GM23338 (cell line): ENCODE results near the gene USP49. TPM values are rescaled to one million over a fixed set of nuclear protein-coding genes. Genes with fewer than 3 reads are reported as not detected.

ENCODE experiments used
- ATAC-seq: fragments of 200-7000 bp; cut with Tn5 transposase; 3 replicates; pipeline ENCODE4 v1.9.1; 2020
- DNase-seq: peaks from one replicate; pipeline ENCODE4 v3.0.0-alpha.2; 2015; ENCODE audit warnings: low spot score
- H2AFZ ChIP-seq: fragments of 200-600 bp; sonication (generic); 2 replicates; pipeline ENCODE4 v1.8.0; 2016; ENCODE audit warnings: antibody characterized with exemption, mild to moderate bottlenecking, moderate library complexity
- H3F3A ChIP-seq: fragments of 200-600 bp; sonication (generic); replicated peaks from 2 replicates; pipeline ENCODE4 v1.8.0; 2017; ENCODE audit warnings: antibody characterized with exemption, mixed run types, low read depth
- H3K27ac ChIP-seq: fragments of 200-600 bp; sonication (generic); 2 replicates; pipeline ENCODE4 v1.6.1; 2016; ENCODE audit warnings: low read depth
- H3K27me3 ChIP-seq: fragments of 200-600 bp; sonication (generic); 2 replicates; pipeline ENCODE4 v1.8.0; 2016; ENCODE audit warnings: mild to moderate bottlenecking, mixed run types, moderate library complexity; ENCODE audit not compliant: insufficient read depth
- H3K36me3 ChIP-seq: fragments of 200-600 bp; sonication (generic); 2 replicates; pipeline ENCODE4 v1.8.0; 2016; ENCODE audit warnings: mild to moderate bottlenecking; ENCODE audit not compliant: insufficient read depth
- H3K4me1 ChIP-seq: fragments of 200-600 bp; sonication (generic); 2 replicates; pipeline ENCODE4 v1.8.0; 2016; ENCODE audit warnings: mild to moderate bottlenecking, moderate library complexity; ENCODE audit not compliant: insufficient read depth
- H3K4me2 ChIP-seq: fragments of 200-600 bp; sonication (generic); 2 replicates; pipeline ENCODE4 v1.7.1; 2017; ENCODE audit warnings: mixed run types
- H3K4me3 ChIP-seq: fragments of 200-600 bp; sonication (generic); 2 replicates; pipeline ENCODE4 v1.6.1; 2016; ENCODE audit warnings: mixed run types
- H3K79me2 ChIP-seq: fragments of 200-600 bp; sonication (generic); replicated peaks from 2 replicates; pipeline ENCODE4 v1.8.0; 2017; ENCODE audit warnings: mild to moderate bottlenecking; ENCODE audit not compliant: insufficient read depth
- H3K9me2 ChIP-seq: fragments of 200-600 bp; sonication (generic); 2 replicates; pipeline ENCODE4 v1.8.0; 2017; ENCODE audit not compliant: insufficient read depth
- H4K20me1 ChIP-seq: fragments of 200-600 bp; sonication (generic); replicated peaks from 2 replicates; pipeline ENCODE4 v1.8.0; 2017; ENCODE audit warnings: mild to moderate bottlenecking; ENCODE audit not compliant: insufficient read depth
- H3K27ac Mint-ChIP-seq: 2 replicates; pipeline ENCODE4 v1.8.0; 2020; ENCODE audit warnings: inconsistent platforms, mild to moderate bottlenecking, moderate library complexity, mixed read lengths
- H3K27me3 Mint-ChIP-seq: 3 replicates; pipeline ENCODE4 v1.8.0; 2022; ENCODE audit warnings: low read depth, mild to moderate bottlenecking, moderate library complexity, mixed read lengths, inconsistent platforms; ENCODE audit not compliant: insufficient read depth, poor library complexity
- H3K36me3 Mint-ChIP-seq: 3 replicates; pipeline ENCODE4 v1.8.0; 2021; ENCODE audit warnings: low read depth, mild to moderate bottlenecking, inconsistent platforms, moderate library complexity, mixed read lengths
- H3K4me1 Mint-ChIP-seq: 3 replicates; pipeline ENCODE4 v1.8.0; 2020; ENCODE audit warnings: mild to moderate bottlenecking, inconsistent platforms, mixed read lengths
- H3K4me3 Mint-ChIP-seq: 3 replicates; pipeline ENCODE4 v1.8.0; 2021; ENCODE audit warnings: moderate library complexity, mild to moderate bottlenecking, inconsistent platforms, mixed read lengths
- H3K9me3 Mint-ChIP-seq: 3 replicates; pipeline ENCODE4 v1.8.0; 2020; ENCODE audit warnings: moderate library complexity, mild to moderate bottlenecking, inconsistent platforms, mixed read lengths
- CREB1 ChIP-seq: fragments of 250-450 bp; sonication (Bioruptor Pico); IDR thresholded peaks from 2 replicates; pipeline ENCODE4 v1.5.0; 2020; ENCODE audit warnings: low read depth, mild to moderate bottlenecking, moderate library complexity
- CTCF ChIP-seq, 2 experiments: fragments of 200-600 bp in 1 of 2; sonication (generic) in 1 of 2; conservative IDR thresholded peaks; 2 replicates each; pipeline versions ENCODE4 v1.5.1 to v1.6.1; 2016 to 2017; ENCODE audit warnings: antibody characterized with exemption in 2 of 2, low read depth in 2 of 2, mild to moderate bottlenecking in 2 of 2, moderate library complexity in 1 of 2
- ETS1 ChIP-seq: IDR thresholded peaks from 2 replicates; pipeline ENCODE4 v1.6.1; 2016; ENCODE audit warnings: antibody characterized with exemption
- EZH2 ChIP-seq: fragments of 200-600 bp; sonication (generic); IDR thresholded peaks from one replicate; pipeline ENCODE4 v1.8.0; 2017; ENCODE audit warnings: antibody characterized with exemption, mild to moderate bottlenecking, low read depth; ENCODE audit not compliant: unreplicated experiment
- EZH2phosphoT487 ChIP-seq: fragments of 200-600 bp; sonication (generic); IDR thresholded peaks from one replicate; pipeline ENCODE4 v1.8.1; 2018; ENCODE audit warnings: antibody characterized with exemption; ENCODE audit not compliant: unreplicated experiment
- JUNB ChIP-seq: IDR thresholded peaks from one replicate; pipeline ENCODE4 v1.6.1; 2016; ENCODE audit warnings: antibody characterized with exemption; ENCODE audit not compliant: unreplicated experiment
- NANOG ChIP-seq: IDR thresholded peaks from 2 replicates; pipeline ENCODE4 v1.6.1; 2016; ENCODE audit warnings: antibody characterized with exemption, borderline replicate concordance
- POLR2AphosphoS5 ChIP-seq: IDR thresholded peaks from 2 replicates; pipeline ENCODE4 v1.6.1; 2016; ENCODE audit warnings: antibody characterized with exemption, low read depth
- REST ChIP-seq: IDR thresholded peaks from one replicate; pipeline ENCODE4 v1.6.1; 2018; ENCODE audit warnings: antibody characterized with exemption; ENCODE audit not compliant: unreplicated experiment
- STAT1 ChIP-seq: IDR thresholded peaks from one replicate; pipeline ENCODE4 v1.6.1; 2016; ENCODE audit warnings: antibody characterized with exemption; ENCODE audit not compliant: unreplicated experiment
- ZNF114 ChIP-seq: fragments of 250-450 bp; sonication (Bioruptor Pico); IDR thresholded peaks from 2 replicates; pipeline ENCODE4 v1.5.0; 2020; ENCODE audit warnings: mild to moderate bottlenecking, moderate library complexity
- ZNF331 ChIP-seq: fragments of 250-450 bp; sonication (Bioruptor Pico); IDR thresholded peaks from 2 replicates; pipeline ENCODE4 v1.5.0; 2020; ENCODE audit warnings: low read depth, mild to moderate bottlenecking, moderate library complexity
- ZNF462 ChIP-seq: fragments of 250-450 bp; sonication (Bioruptor Pico); IDR thresholded peaks from 2 replicates; pipeline ENCODE4 v1.5.0; 2020; ENCODE audit warnings: mild to moderate bottlenecking, moderate library complexity
- polyA plus RNA-seq: library from polyadenylated mRNA; unstranded; fragments of >200 nt; fragmentation: Nextera tagmentation; extraction: Ambion mirVana; gene quantifications from 2 replicates; pipeline ENCODE4 v1.2.1, GENCODE V29; 2016
- total RNA-seq: library from RNA; depleted of rRNA; stranded (reverse); fragments of >200 nt; shearing (Covaris generic); gene quantifications from 2 replicates; pipeline ENCODE4 v1.2.3, GENCODE V29; 2014

USP49 gene
- total and polyA plus RNA-seq, 2 experiments from 2014 or later, result 5.9 to 21.5 TPM

GRCh38 chr6:41858703-41859102, 36.5 kb downstream of the USP49 start:
- Histone ChIP-seq H4K20me1 (no peaks in the 10 kb centered on the region; the same call in 1 of the 2 replicates), H3K4me3 (no peak overlapping the region), H3K4me1 (no peaks in the 10 kb centered on the region), H3K27me3 (no peaks in the 10 kb centered on the region), H2AFZ (no peak overlapping the region), H3K27ac (no peak overlapping the region), H3K4me2 (no peak overlapping the region), H3F3A (no peaks in the 10 kb centered on the region), H3K9me2 (no peaks in the 10 kb centered on the region), H3K36me3 (no peaks in the 10 kb centered on the region), H3K79me2 (no peaks in the 10 kb centered on the region)
- no peak overlapping the region for H3K4me3 Mint-ChIP-seq
- no peaks in the 10 kb centered on the region for H3K4me1 Mint-ChIP-seq
- H3K27ac Mint-ChIP-seq, result no peak overlapping the region
- DNase-seq (no peak), ATAC-seq (no peak)
- TF ChIP-seq NANOG (no peak), ZNF462 (CRISPR knock-in tag) (no peak), STAT1 (no peak), CTCF (conservative IDR thresholded peaks at IDR 0.05; ENCODE audit: low read depth in 2 of 2) (no peak), EZH2 (no peak), CREB1 (CRISPR knock-in tag) (no peak), POLR2AphosphoS5 (no peak), JUNB (no peak), EZH2phosphoT487 (no peak), ETS1 (no peak), REST (no peak), ZNF114 (CRISPR knock-in tag) (no peak), ZNF331 (CRISPR knock-in tag) (no peak)
- H3K36me3 Mint-ChIP-seq, result no peaks in the 10 kb centered on the region
- no peaks in the 10 kb centered on the region for H3K9me3 Mint-ChIP-seq
- H3K27me3 Mint-ChIP-seq, result peaks cover 4% of the 10 kb centered on the region
